NCI-H460 (cell line): ENCODE measurements around the gene SFT2D3. TPM values are rescaled to one million over a fixed set of nuclear protein-coding genes. Genes with fewer than 3 reads are reported as not detected.

ENCODE experiments used
- DNase-seq: peaks from one replicate; pipeline ENCODE4 v3.0.0-alpha.2; 2016; ENCODE audit warnings: low read depth; ENCODE audit errors: extremely low read depth
- polyA plus RNA-seq: library from polyadenylated mRNA; depleted of rRNA; stranded (reverse); fragments of >200 nt; gene quantifications from 2 replicates; pipeline ENCODE4 v1.2.3, GENCODE V29; 2014; cell fraction: nucleus; rRNA removed
- total RNA-seq: library from RNA; depleted of rRNA; stranded (reverse); fragments of >200 nt; shearing (Covaris generic); gene quantifications from 2 replicates; pipeline ENCODE4 v1.2.3, GENCODE V29; 2014; rRNA removed

Gene SFT2D3
- total RNA-seq, result 7.4 and 8.4 TPM in 2 replicates
- polyA plus RNA-seq, result 8.7 and 11.6 TPM in 2 replicates

- DNase-seq, result peak; percentile 89
These were observed at the start of gene SFT2D3 for GRCh38 chr2:127701193-127701650. SFT2D3 (plus strand) TSS chr2:127701497; CDS start chr2:127701529, 32 bp downstream.

GRCh38 chr2:127651971-127652550 is 49.2 kb upstream of the SFT2D3 start:
- no peak for DNase-seq

GRCh38 chr2:127652786-127653357 is 48.4 kb upstream of the SFT2D3 start:
- no peak for DNase-seq

- no peak for DNase-seq
These were observed 47.7 kb upstream of the SFT2D3 start for GRCh38 chr2:127653421-127654083.

GRCh38 chr2:127654084-127654837 is 47.0 kb upstream of the SFT2D3 start:
- no peak for DNase-seq

GRCh38 chr2:127654838-127655175 is 46.5 kb upstream of the SFT2D3 start:
- DNase-seq, result no peak

- no peak for DNase-seq
These were observed 45.9 kb upstream of the SFT2D3 start for GRCh38 chr2:127655209-127656073.

GRCh38 chr2:127656569-127657231 is 44.6 kb upstream of the SFT2D3 start:
- DNase-seq, result no peak

GRCh38 chr2:127657232-127657595 is 44.1 kb upstream of the SFT2D3 start:
- DNase-seq, result no peak

GRCh38 chr2:127658146-127658545 is 43.2 kb upstream of the SFT2D3 start:
- DNase-seq, result no peak

- DNase-seq, result no peak
These were observed 42.5 kb upstream of the SFT2D3 start for GRCh38 chr2:127658641-127659407.

- DNase-seq, result no peak
These were observed 41.6 kb upstream of the SFT2D3 start for GRCh38 chr2:127659408-127660290.

GRCh38 chr2:127660291-127660578 is 41.1 kb upstream of the SFT2D3 start:
- DNase-seq, result no peak

GRCh38 chr2:127661072-127661649 is 40.1 kb upstream of the SFT2D3 start:
- DNase-seq, result no peak

GRCh38 chr2:127661949-127662510 is 39.3 kb upstream of the SFT2D3 start:
- no peak for DNase-seq

- no peak for DNase-seq
These were observed 38.2 kb upstream of the SFT2D3 start for GRCh38 chr2:127662937-127663565.

GRCh38 chr2:127663566-127664064 is 37.7 kb upstream of the SFT2D3 start:
- DNase-seq, result no peak
